Measurements from ENCODE around the gene ASB15.
A peak's percentile ranks its signal among the peaks of the same experiment; 100 is the strongest.

ASB15 gene

DNA sequence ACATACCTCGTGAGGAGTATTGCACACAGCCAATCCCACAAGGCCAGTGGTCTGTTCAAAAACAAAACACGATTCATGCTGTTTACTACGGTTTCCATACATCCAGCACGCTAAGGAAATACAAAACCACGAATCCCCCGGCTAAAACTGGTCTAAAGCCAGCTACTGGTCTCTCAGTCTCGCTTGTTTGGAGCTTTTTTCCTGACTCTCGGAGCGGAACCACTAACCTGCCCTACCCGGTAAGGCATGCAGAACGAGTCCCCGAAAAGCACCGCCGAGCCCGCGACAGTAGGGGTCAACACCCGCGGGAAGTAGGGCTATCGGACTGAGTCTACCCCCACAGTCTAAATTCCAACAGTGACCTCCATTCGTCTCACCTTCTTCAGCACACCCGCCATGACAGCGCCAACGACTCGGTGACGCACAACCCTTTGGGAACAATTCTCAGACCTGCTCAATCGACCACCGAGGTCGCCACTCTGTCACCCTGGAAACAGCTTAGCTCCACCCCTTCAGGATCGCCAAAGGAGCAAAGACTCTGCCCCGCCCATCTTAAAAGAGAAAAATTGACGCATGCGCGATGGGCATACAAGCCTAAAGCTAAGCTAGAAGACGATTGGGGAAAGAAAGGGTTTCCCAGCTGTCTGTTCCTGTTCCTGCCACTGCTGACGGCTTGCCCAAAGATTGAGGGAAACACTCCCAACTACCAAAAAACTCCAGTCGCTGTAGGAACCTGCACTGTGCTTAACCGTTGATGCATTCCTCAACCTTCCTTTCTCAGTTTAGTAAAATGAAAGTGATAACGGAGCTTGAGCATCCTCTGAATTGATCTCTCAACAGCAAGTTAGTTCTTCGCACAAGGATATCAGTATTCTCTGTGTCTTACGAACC lies 44.0 kb upstream of the ASB15 start, which contains the start of gene NDUFA5:
Gene NDUFA5 (minus strand): TSS at position 421 of the 891 bp plus-strand sequence. CDS start 23 bp downstream, at position 398.
- no peak within 1 kb of the TSS for H3K4me3 Mint-ChIP-seq
- TF ChIP-seq, protein P1, sequence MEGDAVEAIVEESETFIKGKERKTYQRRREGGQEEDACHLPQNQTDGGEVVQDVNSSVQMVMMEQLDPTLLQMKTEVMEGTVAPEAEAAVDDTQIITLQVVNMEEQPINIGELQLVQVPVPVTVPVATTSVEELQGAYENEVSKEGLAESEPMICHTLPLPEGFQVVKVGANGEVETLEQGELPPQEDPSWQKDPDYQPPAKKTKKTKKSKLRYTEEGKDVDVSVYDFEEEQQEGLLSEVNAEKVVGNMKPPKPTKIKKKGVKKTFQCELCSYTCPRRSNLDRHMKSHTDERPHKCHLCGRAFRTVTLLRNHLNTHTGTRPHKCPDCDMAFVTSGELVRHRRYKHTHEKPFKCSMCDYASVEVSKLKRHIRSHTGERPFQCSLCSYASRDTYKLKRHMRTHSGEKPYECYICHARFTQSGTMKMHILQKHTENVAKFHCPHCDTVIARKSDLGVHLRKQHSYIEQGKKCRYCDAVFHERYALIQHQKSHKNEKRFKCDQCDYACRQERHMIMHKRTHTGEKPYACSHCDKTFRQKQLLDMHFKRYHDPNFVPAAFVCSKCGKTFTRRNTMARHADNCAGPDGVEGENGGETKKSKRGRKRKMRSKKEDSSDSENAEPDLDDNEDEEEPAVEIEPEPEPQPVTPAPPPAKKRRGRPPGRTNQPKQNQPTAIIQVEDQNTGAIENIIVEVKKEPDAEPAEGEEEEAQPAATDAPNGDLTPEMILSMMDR (IDR thresholded peaks at IDR 0.05) = no peak
- H3K4me1 Mint-ChIP-seq = peaks cover 12% of the 10 kb centered on the region
- peak; percentile 96 for DNase-seq
- H3K27me3 Mint-ChIP-seq (ENCODE audit: low read depth, poor library complexity) = peaks cover 5% of the 10 kb centered on the region
- H3K9me3 Mint-ChIP-seq = no peaks in the 10 kb centered on the region
- peaks cover 11% of the 10 kb centered on the region for H3K36me3 Mint-ChIP-seq (ENCODE audit: low read depth)
- no peak within 1 kb of the TSS for H3K27ac Mint-ChIP-seq

DNA sequence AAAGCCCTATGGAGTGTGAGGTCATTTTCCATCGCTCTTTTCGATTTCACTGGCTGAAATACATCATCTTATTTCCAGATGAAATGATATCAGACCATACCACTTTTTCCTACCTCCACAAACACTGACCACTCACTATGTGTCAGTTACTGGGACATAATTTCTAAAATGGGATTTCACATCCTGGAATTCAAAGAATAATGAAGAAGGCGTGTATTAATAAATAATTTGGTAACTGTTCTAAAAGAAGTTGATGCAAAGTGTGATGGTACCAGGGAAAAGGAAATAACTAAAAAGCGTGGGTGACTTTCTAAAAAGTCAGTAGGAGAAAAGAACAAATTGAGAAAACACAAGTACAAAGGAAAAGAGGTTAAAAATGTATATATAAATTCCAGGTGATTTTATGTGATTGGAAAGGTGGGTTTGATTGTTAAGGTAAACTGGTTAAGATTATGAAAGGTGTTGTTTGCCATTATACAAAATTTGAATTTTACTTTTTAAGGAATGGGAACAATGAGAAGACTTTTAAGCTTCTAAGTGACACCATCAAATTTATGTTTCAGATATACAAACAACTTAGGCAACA lies 43.2 kb upstream of the ASB15 start:
- peaks cover 4% of the 10 kb centered on the region for H3K36me3 Mint-ChIP-seq (ENCODE audit: low read depth)
- DNase-seq = no peak
- peaks cover 8% of the 10 kb centered on the region for H3K4me1 Mint-ChIP-seq
- H3K27me3 Mint-ChIP-seq (ENCODE audit: low read depth, poor library complexity) = peaks cover 5% of the 10 kb centered on the region
- H3K4me3 Mint-ChIP-seq = no peak overlapping the region
- no peaks in the 10 kb centered on the region for H3K9me3 Mint-ChIP-seq
- TF ChIP-seq, protein P1 (IDR thresholded peaks at IDR 0.05) = no peak
- no peak overlapping the region for H3K27ac Mint-ChIP-seq

GRCh38 chr7:123562121-123562520 lies 39.5 kb upstream of the ASB15 start:
- no peak for DNase-seq
- H3K27me3 Mint-ChIP-seq (ENCODE audit: low read depth, poor library complexity) = peaks cover 5% of the 10 kb centered on the region
- H3K36me3 Mint-ChIP-seq (ENCODE audit: low read depth) = no peaks in the 10 kb centered on the region
- H3K27ac Mint-ChIP-seq = no peak overlapping the region
- H3K9me3 Mint-ChIP-seq = no peaks in the 10 kb centered on the region
- peaks cover 7% of the 10 kb centered on the region for H3K4me1 Mint-ChIP-seq
- H3K4me3 Mint-ChIP-seq = no peak overlapping the region
- TF ChIP-seq, protein P1 (IDR thresholded peaks at IDR 0.05) = no peak

DNA sequence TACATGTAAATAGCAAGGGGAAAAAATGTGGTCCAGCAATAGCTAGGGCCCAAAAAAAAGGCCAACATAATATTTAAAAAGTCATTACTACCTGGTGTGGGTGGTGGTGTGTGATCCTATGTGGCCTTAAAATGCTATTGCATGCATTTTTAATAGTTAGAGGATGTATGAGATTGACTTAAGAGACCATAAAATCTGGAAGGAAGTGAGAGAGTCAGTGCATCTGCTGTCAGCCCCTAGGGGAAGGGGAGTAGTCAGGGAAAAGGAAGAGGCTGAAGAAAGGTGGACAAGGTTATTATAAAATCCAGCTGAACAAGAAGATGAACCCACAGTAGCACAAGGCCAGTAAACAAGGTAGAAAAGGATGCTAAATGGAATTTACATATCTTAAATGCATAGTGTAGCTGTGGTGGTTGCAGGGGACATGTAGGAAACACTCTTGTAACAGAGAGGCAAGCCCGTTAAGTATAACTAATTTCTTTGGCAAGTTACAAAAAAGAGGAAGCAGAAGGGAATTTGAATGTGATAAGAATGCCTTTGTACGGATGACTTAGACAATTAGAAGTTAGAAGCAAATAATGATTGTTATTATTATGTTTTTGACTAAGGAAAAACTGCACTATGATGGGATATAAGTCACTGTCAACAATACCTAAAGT lies 32.1 kb upstream of the ASB15 start:
- no peak overlapping the region for H3K27ac Mint-ChIP-seq
- H3K27me3 Mint-ChIP-seq (ENCODE audit: low read depth, poor library complexity) = no peaks in the 10 kb centered on the region
- TF ChIP-seq, protein P1 (IDR thresholded peaks at IDR 0.05) = no peak
- no peak overlapping the region for H3K4me3 Mint-ChIP-seq
- H3K36me3 Mint-ChIP-seq (ENCODE audit: low read depth) = no peaks in the 10 kb centered on the region
- no peak for DNase-seq
- H3K9me3 Mint-ChIP-seq = no peaks in the 10 kb centered on the region
- peaks cover 20% of the 10 kb centered on the region for H3K4me1 Mint-ChIP-seq

DNA sequence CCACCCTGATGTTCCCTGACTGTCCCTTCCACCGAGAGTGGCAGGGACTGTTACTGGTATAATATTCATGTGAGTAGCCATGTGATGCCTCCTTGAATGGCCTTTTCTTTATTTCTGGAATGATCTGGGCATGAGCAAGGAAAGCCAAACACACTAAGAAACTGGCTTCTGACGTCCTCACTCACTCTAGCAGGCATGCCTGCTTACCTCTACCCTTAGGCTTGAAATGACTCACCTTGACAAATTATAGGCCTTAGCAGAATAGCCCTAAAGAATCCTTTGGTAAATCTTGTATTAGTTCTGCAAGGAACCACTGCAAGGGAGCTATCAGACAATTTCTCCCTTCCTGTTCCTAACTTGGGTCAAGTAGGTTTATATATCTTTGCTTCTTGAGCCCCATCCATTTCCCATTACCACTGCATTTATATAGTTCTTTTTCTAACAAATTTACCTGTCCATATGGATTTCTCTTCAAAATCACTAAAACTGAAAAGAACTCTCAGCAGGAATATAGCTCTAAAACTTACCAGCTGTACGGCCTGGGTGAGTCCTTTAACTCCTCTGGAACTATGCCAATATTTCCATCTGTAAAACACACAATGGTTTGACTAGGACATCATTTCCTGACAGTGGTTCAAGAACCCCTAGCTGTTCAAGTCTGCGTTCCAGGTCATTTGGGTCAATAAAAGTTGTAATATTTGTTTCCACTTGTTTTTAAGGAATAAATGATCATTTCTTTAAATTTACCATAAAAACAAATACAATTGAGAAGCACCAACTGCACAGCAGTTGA lies 31.0 kb upstream of the ASB15 start:
- no peak overlapping the region for H3K4me3 Mint-ChIP-seq
- H3K27ac Mint-ChIP-seq = no peak overlapping the region
- H3K9me3 Mint-ChIP-seq = no peaks in the 10 kb centered on the region
- H3K36me3 Mint-ChIP-seq (ENCODE audit: low read depth) = no peaks in the 10 kb centered on the region
- DNase-seq = no peak
- TF ChIP-seq, protein P1 (IDR thresholded peaks at IDR 0.05) = no peak
- H3K4me1 Mint-ChIP-seq = peaks cover 20% of the 10 kb centered on the region
- H3K27me3 Mint-ChIP-seq (ENCODE audit: low read depth, poor library complexity) = no peaks in the 10 kb centered on the region
